Islet of Langerhans (tissue), 1 donor: Measurements from ENCODE around the gene COL4A6.
"Not testable (repeated sequence)": the region's sequence is repeated elsewhere in the genome, so short reads cannot be mapped to it uniquely, and the experiment has no call there.

Experiments used
- FAIRE-seq: peaks from one replicate; lab custom pipeline; 2011; peaks lifted over from hg19 to GRCh38; lab: Jason Lieb, UNC

Gene COL4A6

DNA sequence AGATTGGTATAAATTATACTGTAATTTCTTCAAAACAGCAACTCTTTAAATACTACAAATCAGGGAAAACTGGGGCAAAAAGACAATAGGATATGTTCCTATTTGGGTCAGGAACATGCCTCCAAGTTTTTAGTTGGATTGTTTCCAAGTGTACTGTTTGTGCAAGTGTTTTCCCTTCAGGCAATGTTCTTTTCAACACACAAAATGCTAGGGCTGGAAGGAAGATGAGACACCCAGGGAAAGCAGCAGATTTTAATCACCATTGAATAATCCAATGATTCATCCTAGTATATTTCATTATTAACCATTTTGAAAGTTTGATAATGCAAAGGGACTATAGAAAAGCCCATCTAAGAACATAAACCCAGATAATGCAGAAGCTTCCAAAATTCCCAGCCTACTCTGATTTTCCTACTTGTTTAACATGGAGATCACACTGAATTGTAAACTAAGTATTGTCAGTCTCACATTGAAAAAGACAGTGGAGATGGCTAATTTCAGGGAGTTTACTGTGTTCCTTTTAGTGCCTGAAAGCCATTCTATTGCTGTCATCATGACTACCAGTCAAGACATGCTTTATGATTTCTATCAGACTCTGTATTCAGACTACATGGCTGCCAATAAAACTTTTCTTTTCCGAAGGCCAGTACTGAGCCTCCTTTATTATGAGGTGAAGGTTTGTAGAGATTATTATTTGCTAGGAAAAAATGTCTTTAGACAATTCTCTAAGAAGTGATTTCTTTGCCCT lies 38.6 kb downstream of the COL4A6 start:
- FAIRE-seq: no peak

DNA sequence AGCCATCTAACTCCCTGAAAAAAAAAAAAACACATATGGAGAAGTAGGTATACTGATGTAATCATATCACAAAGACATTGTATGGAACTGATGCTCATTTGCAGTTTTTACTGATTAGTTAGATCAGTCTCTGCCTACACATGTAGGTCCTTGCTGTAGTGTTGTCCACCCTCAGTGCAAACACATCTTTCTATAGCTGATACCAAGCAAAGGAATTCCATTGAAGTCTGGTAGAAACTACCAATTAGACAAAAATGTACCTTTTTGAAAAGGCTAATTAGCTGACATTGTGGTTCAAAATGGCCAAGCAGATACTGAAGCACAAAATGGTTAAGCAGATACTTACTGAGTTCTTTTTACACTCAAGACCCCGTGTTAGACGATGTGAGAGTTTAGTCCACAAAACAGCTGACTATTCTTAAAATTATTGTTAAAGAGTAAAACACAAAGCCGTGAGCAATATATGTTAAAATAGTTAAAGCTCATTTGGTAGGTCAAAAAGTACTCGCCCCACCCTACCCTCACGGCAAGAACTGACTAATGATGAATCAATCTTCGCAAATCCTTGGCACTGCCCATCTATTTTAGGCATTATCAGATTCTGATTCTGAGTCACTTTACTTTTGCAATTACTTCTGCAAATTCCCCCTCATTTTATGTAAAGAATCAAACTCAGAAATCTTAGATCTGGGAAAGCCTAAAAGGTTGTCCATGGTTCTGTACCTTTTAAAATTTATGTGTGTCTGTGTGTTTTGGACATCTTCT lies 40.4 kb downstream of the COL4A6 start:
- no peak for FAIRE-seq

DNA sequence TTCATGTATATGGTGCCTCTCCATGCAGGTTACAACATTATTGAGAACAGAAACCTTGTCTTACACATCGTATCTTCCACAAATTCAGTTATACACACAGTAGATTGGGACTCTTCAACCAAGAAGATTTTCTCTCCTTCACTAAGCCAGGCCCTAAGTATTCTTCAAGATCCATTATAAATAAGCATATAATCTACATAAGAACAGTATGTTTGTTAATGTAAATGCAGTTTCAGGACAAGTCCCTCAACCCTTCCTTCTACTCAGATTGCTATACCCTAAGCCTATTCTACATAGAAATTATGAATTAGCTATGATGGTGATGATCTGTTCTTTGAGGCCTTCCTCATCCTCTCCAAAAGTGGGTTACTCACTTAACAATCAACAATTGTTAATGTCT lies 41.2 kb downstream of the COL4A6 start:
- no peak for FAIRE-seq

DNA sequence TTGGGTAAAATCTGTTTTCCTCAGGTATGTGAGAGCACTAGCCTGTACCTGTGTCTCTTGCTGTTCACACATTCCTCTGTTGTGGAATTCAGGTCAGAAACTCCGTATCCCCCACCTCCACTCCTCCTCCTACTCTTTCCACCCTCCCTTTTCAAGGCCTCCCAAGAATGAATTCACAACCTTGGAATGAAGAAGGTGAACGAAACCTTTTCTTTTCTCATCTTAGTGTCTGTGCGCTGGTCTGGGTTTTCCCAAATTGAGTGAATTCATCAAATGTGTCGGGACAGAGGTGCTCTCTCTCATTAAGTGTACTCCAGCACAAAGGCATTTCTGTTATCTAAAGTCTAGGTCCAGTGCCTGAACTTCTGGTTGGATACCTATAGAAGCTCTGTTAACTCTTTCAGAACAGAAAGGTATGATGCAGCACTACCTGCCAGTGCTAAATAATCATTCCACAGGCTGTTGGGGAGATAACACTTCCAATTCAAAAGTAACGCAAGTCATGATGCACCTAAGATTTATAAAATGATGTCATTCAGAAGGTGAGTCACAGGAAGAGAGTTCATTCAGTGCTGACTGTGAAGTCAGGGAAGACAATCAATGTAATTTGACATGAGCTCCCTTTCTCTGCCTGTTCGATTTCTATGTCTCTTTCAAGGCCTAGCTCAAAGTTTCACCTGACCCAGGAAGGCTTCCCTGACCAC lies 41.9 kb downstream of the COL4A6 start:
- FAIRE-seq: no peak

DNA sequence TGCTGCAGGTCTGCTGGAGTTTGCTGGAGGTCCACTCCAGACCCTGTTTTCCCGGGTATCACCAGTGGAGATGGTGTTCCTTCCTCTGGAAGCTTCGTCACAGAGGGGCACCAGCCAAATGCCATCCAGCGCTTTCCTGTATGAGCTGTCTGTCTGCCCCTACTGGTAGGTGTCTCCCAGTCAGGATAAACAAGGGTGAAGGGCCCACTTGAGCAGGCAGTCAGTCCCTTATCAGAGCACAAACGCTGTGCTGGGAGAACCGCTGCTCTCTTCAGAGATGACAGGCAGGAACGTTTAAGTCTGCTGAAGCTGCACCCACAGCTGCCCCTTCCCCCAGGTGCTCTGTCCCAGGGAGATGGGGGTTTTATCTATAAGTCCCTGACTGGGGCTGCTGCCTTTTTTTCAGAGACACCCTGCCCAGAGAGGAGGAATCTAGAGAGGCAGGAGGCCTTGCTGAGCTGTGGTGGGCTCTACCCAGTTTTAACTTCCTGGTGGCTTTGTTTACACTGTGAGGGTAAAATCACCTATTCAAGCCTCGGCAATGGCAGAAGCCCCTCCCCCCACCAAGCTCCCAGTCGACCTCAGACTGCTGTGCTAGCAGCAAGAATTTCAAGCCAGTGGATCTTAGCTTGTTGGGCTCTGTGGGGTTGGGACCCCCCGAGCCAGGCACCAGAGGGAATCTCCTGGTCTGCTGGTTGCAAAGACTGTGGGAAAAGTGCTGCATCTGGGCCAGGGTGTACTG lies 47.1 kb downstream of the COL4A6 start:
- not testable (repeated sequence) for FAIRE-seq

DNA sequence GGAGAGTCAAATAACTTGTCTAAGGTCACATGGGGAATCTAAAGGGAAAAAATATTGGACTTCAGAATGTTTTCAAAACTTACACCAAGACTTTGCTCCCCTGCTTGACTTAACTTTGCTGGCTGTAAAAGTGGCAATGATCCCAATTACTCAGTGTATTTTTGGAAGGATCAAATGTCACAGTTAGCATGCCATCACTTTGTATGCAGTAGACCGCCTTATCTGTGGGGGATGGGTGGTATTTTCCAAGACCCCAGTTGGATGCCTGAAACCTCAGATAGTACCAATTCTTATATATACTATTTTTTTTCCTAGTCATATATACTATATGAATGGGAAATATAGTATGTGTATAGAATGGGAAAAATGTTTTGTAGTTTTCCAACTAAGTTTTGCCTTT lies 53.4 kb downstream of the COL4A6 start:
- no peak for FAIRE-seq

DNA sequence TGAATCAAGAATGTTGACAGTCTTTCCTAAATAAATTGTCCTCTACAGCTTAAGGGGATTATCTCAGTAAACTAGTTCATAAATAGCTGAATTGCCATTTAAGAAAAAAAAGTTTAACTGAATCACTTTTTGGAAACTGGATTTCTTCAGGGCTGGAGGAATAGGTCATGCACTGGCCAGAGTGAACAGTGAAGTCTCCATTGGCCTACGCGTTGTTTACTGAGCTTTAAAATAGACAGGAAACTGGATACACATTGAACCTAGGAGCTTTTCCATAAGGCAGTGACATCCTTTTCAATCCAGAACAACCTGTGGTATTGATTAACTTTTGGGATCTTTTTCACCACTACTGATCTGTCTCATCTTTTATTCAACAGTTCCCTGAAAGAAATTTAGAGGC lies 58.0 kb downstream of the COL4A6 start:
- FAIRE-seq: no peak

DNA sequence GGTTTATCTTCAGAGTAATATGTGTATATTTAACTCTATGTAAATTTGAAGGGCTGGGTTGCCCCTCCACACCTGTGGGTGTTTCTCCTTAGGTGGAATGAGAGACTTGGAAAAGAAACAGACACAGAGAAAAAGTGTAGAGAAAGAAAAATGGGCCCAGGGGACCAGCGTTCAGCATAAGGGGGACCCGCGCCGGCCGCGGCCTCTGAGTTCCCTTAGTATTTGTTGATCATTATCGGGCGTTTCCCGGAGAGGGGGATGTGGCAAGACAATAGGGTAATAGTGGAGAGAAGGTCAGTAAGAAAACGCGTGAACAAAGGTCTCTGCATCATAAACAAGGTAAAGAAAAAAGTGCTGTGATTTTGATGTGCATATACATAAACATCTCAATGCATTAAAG lies 61.4 kb downstream of the COL4A6 start:
- not testable (repeated sequence) for FAIRE-seq

DNA sequence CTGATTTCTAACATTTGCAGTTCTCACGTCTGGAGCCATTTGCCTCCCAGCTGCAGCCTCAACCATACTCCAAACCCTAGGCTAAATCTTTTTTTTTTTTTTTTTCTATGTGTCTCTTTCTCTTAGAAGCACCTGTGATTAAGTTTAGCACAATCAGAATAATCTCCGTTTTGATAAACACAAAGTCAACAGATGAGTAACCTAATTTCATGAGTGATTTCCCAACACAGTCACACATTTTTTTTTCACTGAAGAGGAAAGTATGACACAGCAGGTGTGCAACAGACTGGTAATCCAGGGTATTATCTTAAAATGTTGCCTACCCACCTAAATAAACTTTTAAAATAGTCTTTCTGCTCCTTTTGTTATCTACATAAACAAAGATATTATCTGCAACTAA lies 62.6 kb downstream of the COL4A6 start:
- peak; percentile 97 for FAIRE-seq

DNA sequence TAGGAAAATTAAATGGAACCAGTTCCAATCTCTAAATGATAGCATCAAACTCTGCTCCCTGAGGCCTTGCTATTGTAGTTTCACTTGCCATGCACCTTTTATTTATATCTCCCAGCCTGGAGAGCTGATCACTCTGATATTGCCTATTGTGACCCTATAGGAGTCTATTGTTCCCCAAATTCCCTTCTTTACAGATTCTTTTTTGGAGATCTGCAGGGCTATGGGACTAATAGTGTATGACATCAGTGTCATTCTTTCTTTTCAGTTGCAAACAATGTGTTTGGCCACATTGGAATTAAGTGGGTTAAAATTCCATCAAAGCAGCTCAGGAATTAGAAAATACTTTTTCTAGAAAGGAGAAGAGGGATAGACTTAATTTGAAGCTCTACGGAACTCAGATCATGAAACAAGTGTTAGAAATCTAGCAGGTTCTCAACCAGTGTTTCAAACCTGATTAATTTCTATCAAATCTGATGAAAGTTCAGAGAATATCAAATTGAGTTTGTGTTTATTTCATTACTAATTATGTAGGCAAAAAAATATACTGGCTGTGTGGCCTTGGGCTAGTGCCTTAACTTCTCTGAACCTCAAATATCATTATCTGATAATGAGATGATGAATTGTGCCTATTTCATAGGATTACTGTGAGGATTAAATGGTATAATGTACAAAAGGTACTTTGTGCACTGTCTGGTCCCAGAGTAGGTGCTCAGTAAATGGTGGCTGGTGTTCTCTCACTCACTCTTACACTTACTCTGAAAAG lies 71.4 kb downstream of the COL4A6 start:
- FAIRE-seq: no peak

DNA sequence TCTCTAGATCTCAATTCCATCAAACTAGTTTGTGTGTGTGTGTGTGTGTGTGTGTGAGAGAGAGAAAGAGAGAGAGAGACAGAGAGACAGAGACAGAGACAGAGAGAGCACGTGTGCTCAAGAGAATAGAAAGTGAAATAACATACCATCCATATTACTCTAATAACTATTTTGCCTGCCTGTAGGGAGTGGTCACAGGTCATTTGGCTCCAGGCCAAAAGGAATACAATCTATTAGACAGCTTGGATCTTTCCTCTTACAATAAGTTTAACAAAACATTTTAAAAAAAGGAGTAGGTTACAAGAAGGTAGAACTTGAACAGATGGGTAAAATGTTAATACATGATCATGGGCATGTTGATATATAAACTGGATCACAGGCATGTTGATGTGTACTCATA lies 76.2 kb downstream of the COL4A6 start:
- no peak for FAIRE-seq

DNA sequence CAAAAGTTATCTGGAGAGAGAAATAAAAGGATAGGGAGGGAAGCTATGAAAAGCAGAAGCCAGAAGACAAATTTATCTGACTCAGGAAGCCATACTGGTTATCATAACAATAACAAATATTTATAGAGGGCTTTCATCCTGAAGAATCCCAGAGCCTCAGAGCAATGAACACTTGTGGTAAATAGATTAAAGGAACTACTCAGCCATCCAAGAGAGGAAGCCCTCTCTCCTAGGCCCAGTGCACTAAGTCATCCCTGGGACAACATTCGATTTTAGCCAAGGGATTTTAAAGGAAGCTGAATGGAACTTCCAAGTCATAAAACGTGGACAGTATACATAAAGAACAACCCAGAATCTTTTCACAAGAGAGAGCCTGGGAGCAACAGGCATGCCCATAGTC lies 76.9 kb downstream of the COL4A6 start:
- no peak for FAIRE-seq

DNA sequence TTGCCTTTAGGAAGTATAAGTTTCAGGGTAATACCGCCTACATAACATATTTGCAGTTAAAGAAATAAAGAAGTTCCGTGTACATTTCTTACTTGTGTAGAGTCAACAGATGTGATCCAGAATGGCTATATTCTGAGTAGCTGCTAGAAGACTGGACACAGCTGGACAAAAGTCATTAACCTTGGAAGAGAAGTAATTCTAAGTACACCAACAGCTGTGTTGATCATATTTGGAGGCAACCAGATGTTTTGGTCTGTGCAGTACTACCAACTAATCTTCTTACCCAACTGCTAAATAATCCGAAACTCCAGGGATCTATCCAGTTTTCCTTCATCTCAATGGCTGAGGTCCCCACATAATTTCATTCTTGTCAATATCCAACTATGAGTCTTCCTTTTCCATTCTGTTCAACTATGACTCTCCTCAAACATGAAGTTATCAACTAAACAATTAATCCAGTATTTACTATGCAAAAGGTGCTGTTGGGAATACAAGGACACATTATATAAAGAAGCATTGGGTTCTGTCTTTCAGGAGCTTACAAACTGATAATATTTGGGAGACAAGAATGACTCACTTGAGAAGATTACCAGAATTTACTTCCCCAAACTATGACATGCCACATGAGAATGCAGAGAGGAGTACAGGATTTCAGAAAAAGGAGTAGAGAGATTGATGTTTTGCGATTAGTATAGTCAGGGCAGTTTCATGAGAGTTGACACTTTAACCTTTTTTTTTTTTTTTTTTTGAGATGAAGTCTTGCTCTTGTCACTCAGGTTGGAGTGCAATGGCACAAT lies 78.2 kb downstream of the COL4A6 start:
- no peak for FAIRE-seq

DNA sequence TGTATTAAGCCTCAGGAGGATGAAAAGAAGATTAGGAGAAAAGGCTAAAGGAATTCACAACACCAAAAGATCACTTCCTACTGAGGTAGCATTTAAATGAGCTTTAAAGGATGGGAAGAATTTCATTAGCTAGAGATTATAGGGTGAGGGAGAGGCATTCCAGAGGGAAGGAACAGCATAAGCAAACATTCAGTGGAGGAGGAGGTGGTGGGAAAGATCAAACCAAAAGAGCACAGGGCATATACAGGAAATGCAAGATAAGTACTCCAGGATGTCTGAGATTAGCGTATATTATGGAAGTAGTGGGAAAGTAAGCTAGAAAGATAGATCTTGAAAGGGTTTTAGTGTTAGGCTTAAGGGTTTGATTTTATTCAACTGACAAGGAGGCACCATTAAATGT lies 84.8 kb downstream of the COL4A6 start:
- FAIRE-seq: no peak

DNA sequence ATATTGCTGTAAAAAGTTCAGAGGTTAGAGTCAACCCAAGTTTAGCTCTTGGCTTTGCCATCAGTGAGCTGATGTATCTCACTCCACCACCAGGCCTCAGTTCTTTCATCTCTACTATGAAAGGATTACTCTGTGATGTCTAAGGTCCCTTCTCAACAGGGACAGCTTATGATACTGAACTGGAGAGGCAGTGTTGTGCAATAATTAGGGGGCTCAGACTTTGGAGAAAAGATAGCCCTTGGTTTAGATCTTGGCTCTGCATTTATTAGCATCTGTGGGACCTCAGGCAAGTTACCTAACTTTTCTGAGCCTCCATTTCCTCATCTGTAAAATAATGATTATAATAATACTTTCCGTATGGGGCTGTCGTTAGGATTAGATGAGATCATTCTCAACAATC lies 89.0 kb downstream of the COL4A6 start:
- no peak for FAIRE-seq

DNA sequence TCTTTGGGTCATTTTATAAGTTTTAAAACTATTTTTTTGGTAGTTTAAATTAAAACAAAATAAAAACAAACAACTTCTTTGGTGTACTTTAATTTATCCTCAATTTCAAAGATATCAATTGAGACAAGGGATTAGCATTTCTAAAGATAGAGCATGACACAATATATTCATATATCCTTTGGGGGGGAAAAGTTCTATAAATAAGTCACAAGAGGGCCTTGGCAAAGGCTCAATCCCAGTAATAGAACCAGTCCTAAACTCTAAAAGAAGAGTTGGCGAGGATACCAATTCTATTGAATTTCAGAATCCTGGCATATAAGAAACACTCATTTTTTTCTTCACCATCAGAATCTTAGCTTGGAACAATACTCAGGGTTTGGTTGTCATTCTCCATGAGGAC lies 89.7 kb downstream of the COL4A6 start:
- no peak for FAIRE-seq

DNA sequence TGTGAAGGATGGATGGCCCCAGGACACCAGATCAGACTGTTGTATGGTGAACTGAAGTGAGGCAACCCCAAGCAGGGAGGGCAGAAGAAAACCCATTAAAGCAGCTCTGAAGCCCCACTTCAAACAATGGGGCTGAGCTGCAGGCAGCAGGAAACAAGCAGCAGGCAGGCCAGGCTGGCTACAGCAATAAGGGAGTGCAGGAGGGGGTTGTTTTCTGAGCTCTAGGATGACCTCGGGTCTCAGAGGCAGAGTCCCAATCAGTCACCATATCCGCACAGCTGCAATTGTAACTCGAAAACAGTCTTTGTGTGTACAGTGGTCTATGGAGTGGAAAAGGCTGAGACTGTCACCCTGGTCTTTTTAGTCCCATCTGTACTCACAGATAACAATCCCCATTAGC lies 90.4 kb downstream of the COL4A6 start:
- FAIRE-seq: no peak

DNA sequence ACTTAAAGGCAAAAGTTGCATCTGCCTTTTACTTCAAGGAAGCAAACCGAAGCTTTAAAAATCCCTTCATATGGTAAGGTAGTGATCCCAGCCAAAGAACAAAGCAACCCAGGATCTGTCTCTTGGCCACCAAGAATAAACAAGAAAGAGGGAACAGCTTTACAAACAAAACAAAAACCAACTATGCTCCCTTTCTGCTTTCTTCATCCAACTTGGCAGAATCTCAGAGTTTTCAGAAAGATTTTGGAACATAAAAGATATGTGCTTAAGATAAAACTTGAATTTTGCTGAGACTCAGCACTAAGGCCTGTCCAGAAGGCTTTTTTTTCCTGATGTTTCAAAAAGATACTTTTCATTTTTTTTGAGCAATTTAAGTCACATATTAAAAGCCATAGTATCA lies 94.0 kb downstream of the COL4A6 start:
- FAIRE-seq: no peak

DNA sequence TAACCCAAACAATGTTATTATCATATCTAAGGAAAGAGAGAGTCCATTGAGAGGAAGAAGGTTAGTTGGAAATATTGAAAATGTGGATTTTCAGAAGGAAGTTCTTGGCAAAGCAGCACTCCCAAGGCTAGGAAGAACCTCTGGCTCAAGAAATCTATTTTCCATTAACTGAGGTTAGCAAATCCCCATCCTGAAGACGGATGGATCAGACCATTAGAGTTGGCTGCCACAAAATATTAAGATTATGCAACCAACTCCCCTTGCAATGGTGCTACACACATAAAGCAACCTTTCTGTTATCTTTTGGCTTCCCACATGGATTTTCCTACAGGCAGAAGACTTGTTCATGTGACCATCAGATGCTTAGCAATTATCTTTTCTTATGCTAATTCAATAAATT lies 96.3 kb downstream of the COL4A6 start:
- no peak for FAIRE-seq

DNA sequence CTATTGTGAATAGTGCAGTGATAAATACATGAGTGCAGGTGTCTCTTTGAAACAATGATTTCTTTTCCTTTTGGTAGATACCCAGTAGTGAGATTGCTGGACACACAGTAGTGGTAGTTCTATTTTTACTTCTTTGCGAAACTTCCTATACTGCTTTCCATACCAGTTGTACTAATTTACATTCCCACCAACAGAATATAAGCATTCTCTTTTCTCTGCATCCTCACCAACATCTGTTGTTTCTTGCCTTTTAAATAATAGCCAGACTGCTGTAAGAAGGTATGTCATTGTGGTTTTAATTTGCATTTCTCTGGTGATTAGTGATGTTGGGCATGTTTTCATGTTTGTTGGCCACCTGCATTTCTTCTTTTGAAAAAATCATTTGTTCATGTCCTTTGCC lies 105.9 kb downstream of the COL4A6 start:
- peak; percentile 82 for FAIRE-seq
